IPS-15b (cell line): ENCODE results near the gene MPND.

ENCODE experiments used
- H3K27me3 ChIP-seq: one replicate; pipeline ENCODE4 v1.6.1; 2013; ENCODE audit warnings: low read length; ENCODE audit not compliant: control insufficient read depth, insufficient read depth
- H3K36me3 ChIP-seq: one replicate; pipeline ENCODE4 v1.6.1; 2013; ENCODE audit warnings: low read length; ENCODE audit not compliant: control insufficient read depth, insufficient read depth
- H3K4me1 ChIP-seq: one replicate; pipeline ENCODE4 v1.6.1; 2013; ENCODE audit warnings: mild to moderate bottlenecking, low read length; ENCODE audit not compliant: control insufficient read depth, insufficient read depth
- H3K4me3 ChIP-seq: one replicate; pipeline ENCODE4 v1.5.1; 2013; ENCODE audit warnings: low read depth, low read length
- H3K9ac ChIP-seq: one replicate; pipeline ENCODE4 v1.6.1; 2013; ENCODE audit warnings: low read depth, mild to moderate bottlenecking, low read length
- H3K9me3 ChIP-seq: one replicate; pipeline ENCODE4 v1.6.1; 2013; ENCODE audit warnings: mild to moderate bottlenecking, low read length; ENCODE audit not compliant: control insufficient read depth, insufficient read depth

The MPND gene

GRCh38 chr19:4371247-4372164 lies 28.1 kb downstream of the MPND start:
- Histone ChIP-seq H3K4me1 (peaks cover 18% of the 10 kb centered on the region), H3K27me3 (no peaks in the 10 kb centered on the region), H3K9me3 (no peaks in the 10 kb centered on the region), H3K4me3 (no peak overlapping the region), H3K36me3 (peaks cover 7% of the 10 kb centered on the region), H3K9ac (no peak overlapping the region)

DNA sequence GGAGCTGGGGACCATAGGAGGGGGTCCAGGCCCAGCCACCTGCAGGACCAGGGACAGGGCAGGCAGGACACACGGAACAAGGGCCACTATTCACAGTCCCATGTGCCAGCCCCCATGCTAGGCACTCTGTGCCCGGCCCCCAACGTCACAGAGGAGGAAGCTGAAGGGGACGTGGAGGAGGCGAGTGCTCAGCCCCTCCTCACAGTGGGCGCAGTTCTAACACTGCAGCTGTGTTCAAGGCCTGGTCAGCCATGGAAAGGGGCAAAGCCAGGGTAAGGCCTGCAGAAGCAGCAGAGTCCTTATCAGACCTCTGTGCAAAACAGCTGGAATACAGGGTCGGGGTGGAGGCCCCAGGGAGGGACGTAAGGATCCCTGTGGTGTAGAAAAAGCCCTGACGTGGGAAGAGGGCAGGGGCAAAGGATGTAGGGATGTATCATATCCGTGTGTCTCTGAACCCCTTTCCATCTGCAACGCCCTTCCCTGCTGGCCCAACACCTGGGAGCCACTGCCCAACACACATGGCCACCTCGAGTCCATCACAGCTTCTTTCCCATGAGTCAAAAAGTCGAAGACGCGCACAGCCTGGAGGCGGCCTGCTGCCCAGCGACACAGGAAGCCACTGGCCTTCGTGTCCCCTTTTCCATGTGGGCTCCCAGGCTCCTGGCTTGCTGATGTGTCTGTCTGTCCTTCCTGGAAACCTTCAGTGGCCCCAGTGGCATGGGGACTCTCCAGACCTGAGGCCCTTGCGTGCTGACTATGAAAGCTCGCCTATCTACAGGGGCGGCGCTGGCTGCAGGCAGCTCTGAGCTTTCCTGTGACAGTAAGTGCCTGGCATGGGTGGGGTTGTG lies 29.0 kb downstream of the MPND start:
- Histone ChIP-seq H3K9ac (no peak overlapping the region), H3K4me3 (no peak overlapping the region), H3K4me1 (peaks cover 19% of the 10 kb centered on the region), H3K36me3 (peaks cover 7% of the 10 kb centered on the region), H3K27me3 (no peaks in the 10 kb centered on the region), H3K9me3 (no peaks in the 10 kb centered on the region)

GRCh38 chr19:4373013-4373367 lies 29.6 kb downstream of the MPND start:
- no peak overlapping the region for H3K4me3 ChIP-seq
- no peak overlapping the region for H3K9ac ChIP-seq
- peaks cover 19% of the 10 kb centered on the region for H3K4me1 ChIP-seq
- peaks cover 5% of the 10 kb centered on the region for H3K36me3 ChIP-seq
- no peaks in the 10 kb centered on the region for H3K9me3 ChIP-seq
- H3K27me3 ChIP-seq, result no peaks in the 10 kb centered on the region

DNA sequence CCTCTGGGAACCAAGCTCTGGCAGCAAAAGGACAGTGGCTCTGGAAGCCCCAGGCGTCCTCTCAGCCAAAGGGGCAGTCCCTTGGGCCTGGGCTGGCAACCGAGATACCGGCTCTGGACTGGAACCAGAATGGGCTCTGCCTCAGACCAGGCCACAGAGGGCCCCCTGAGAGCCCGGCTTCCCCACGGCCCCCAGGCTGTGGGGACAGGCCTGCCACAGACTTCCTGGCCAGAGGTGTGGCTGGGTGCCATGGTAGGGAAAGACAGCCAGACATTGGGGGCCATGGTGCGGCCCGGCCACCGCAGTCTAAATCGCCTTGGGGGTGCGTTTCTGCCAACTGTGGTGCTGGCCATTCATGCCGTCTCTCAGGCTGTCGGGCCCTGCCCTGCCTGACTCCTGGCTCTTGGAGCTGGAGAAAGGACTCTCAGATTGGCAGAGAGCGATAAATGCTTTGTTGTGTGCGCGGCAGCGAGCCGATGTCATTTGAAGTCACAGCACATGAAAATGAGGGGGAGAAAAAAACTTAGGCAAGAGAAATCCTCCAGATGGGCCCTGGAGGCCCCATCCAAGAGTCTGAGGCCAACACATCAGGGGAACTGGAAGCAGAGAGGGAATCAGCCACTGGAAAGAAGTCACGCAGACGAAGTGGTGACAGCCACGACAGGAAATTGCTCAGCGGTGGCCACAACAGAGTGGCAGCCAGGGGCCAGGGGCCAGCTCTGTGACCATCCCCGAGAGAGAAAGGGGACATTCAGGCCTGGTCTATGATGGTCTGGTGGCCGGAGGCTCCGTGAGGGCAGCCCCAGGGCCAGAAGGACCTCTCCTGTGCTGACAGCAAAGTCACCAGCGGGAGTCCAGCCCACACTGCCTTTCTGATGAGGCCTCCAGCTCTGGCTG lies 30.5 kb downstream of the MPND start:
- Histone ChIP-seq H3K4me1 (peaks cover 19% of the 10 kb centered on the region), H3K27me3 (no peaks in the 10 kb centered on the region), H3K4me3 (no peak overlapping the region), H3K9me3 (no peaks in the 10 kb centered on the region), H3K36me3 (peaks cover 4% of the 10 kb centered on the region), H3K9ac (peak overlapping the region; percentile 49)

DNA sequence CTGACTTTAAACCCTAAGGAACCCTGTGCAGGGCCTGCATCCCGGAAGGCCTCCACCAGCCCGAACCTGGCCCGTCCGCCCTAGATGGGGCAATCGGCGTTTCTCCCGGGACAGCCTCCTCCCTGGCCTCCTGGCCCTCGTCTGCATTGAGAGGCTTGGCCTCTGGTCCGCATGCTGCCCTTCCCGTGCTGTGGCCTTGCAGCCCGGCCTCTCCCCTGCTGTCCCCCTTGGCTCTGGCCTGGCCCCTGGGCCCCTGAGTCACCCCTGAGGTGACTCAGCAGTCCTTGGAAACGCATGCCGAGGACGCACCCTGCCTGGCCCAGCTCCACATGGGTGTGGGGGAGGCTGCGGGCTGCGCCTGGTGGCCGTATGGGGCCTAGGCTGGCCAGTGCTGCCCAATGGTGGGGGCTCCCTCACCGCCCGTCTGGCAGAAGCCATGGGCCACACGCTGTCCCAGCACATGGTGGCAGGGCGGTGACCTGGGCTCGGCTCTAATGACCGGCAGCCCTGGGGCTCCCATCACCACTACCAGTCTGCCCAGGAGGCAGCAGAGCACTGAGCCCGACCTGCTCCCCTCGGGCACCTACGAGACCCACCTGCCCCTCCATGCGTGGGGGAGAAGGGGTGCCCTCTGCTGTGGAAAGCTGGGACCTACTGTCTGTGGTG lies 31.3 kb downstream of the MPND start:
- no peaks in the 10 kb centered on the region for H3K9me3 ChIP-seq
- H3K36me3 ChIP-seq, result peaks cover 4% of the 10 kb centered on the region
- H3K9ac ChIP-seq, result peak overlapping the region; percentile 49
- H3K27me3 ChIP-seq, result no peaks in the 10 kb centered on the region
- H3K4me3 ChIP-seq, result no peak overlapping the region
- H3K4me1 ChIP-seq, result peaks cover 17% of the 10 kb centered on the region

DNA sequence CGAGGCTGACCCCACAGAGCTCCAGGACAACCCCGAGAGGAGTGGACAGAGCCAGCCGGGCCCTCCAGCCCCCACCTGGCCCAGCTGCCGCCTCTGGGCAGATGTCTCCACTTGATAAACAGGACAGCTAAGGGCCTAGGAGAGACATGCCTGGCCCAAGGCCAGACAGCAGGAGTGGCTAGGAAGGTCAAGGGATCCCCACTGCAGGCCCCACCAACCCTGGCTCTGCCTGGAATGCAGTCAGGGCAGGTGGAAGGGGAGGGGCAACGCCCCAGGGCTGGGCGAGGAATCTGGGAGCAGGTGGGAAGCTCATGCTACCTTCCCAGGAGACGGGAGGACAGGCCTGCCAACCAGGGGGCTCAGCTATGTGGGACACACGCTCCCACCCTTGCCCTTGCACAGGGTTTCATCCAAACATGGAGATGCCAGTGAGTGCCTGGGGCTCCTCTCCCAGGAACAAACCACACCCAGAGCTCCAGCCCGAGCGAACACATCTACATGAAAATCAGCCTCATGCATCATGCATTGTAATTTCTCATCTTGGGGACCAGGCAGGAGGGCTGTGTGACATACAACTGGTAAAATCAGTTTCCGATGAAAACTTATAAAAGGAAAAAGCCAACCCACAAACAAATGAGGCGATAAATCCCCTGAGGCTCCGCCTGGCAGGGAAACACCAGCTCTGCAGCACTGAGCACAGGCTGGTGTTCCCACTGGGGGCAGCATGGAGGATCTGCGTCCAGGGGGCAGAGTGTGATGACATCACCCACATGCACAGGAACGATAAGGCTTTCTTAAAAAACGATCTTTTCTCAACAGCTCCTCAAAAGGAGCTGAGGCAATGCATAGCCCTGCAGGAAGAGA lies 32.0 kb downstream of the MPND start:
- peak overlapping the region; percentile 49 for H3K9ac ChIP-seq
- H3K4me3 ChIP-seq, result peak overlapping the region; percentile 8

GRCh38 chr19:4376028-4376670 lies 32.8 kb downstream of the MPND start:
- no peaks in the 10 kb centered on the region for H3K9me3 ChIP-seq
- peak overlapping the region; percentile 8 for H3K4me3 ChIP-seq
- H3K9ac ChIP-seq, result no peak overlapping the region
- H3K4me1 ChIP-seq, result peaks cover 15% of the 10 kb centered on the region
- peaks cover 4% of the 10 kb centered on the region for H3K36me3 ChIP-seq
- H3K27me3 ChIP-seq, result no peaks in the 10 kb centered on the region

More for the DNA sequence above, 32.0 kb downstream of the MPND start:
- H3K27me3 ChIP-seq, result no peaks in the 10 kb centered on the region
- H3K9me3 ChIP-seq, result no peaks in the 10 kb centered on the region
- H3K4me1 ChIP-seq, result peaks cover 15% of the 10 kb centered on the region
- H3K36me3 ChIP-seq, result peaks cover 4% of the 10 kb centered on the region

DNA sequence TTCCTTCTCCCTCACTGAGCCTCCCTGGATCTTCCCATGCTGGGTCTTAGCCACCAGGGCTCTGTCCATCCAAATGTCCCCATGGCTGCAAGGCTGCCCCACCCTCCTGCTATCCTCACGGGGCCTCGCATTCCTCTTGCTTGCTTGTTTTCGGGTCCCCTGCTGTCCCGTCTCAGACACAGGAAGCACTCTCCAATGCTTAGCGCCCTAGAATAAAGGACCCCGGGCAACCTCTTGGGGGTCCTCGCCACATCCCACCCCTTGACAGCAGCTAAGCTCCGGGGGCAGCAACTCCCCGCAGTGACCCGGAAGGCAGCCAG lies 33.3 kb downstream of the MPND start:
- peaks cover 15% of the 10 kb centered on the region for H3K4me1 ChIP-seq
- no peak overlapping the region for H3K9ac ChIP-seq
- H3K4me3 ChIP-seq, result no peak overlapping the region
- no peaks in the 10 kb centered on the region for H3K9me3 ChIP-seq
- H3K36me3 ChIP-seq, result peaks cover under 1% of the 10 kb centered on the region
- H3K27me3 ChIP-seq, result no peaks in the 10 kb centered on the region

DNA sequence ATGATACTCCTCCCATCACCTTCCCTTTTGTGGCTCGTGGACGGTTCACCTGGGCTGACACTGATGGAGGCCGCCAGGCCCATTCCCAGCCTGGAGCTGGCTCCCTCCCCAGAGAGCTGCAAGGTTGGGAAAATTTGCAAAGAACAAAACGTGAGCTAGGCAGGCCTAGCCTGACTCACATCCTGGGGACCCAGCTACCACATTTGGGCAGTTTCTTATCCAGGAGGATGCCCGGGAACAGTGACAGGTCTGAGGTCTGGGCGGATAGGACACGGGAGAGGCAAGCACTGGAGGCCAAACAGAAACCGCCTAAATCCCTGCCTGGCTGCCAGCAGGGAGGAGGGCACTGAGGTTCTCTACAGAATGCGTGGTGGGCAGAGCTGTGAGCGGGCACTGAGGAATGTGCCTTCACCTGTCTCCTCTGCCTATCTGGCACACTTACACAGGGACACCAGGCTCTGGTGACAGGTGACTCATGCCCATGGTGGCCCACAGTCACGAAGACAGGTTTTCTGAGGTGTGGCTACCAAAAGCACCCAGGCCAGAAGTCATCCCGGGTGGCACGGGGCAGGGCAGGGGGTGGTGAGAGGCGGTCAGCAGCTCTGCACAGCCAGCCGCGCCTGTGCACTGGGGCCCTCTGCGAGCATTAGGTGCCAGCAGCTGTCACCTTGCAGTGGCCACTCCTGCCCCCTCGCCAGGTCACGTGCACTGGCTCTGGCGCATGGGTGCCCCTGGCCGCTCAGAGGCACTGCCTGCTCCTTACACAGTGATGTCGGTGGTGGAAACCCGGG lies 33.8 kb downstream of the MPND start:
- Histone ChIP-seq H3K9ac (no peak overlapping the region), H3K9me3 (no peaks in the 10 kb centered on the region), H3K4me3 (no peak overlapping the region), H3K4me1 (peaks cover 15% of the 10 kb centered on the region), H3K36me3 (no peaks in the 10 kb centered on the region), H3K27me3 (no peaks in the 10 kb centered on the region)
